ENCODE data around the gene TMED7. TPM values are rescaled to one million over a fixed set of nuclear protein-coding genes. Genes with fewer than 3 reads are reported as not detected.

Gene TMED7
- total and polyA plus RNA-seq, 2 of the 13 experiments (the other 11 are each of a cell fraction or from before 2014, with no cell fraction given), result 58.0 to 113 TPM

DNA sequence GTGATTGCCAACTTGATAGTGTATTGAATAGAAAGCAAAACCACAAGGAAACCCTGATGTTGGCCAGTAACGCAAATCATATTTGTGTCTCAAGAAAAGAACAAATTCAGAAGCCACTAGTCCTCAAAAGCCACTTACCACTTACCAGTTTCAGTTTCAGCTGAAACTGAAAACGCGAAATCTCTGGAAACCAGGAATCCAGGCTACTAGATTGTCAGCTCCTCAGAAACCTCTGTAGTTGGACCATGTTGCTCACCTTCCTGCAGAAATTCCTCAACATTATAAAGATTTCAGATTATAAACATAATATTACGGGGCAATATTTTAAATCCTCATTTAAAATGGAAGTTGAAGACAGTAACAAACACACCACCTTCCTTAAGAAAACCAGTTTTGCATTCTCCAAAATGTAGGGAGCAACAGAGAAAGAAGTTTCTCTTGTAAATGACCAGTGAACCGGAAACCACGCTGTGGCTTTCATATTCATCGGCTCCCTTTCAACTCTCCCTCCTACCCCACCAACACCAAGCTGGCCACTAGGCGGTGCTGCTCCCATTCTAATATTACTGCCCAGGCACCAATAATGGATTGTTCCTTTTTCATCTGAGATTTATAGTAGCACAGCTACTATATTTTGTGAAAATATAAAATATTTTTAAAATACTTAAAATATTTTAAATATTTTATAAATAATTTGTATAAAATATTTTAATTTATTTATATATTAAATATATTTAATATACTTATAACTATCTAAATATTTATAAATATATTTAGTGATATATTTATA, 8.7 kb upstream of the TMED7 start (continued):
- TF ChIP-seq ZNF878 (CRISPR knock-in tag; IDR thresholded peaks at IDR 0.05) (no peak), POLR2A (IDR thresholded peaks at IDR 0.05; ENCODE audit: insufficient read depth in 1 of 2, low read depth in 2 of 2, low read length in 2 of 2) (peak; percentile 23 to 41; a peak in 1 of 4 replicates), ZNF558 (CRISPR knock-in tag; IDR thresholded peaks at IDR 0.05; ENCODE audit: borderline replicate concordance) (no peak), PATZ1 (CRISPR knock-in tag; IDR thresholded peaks at IDR 0.05) (peak; percentile 19; the same call in 1 of the 2 replicates), NR1H2 (CRISPR knock-in tag; IDR thresholded peaks at IDR 0.05; ENCODE audit: borderline replicate concordance, low read depth) (no peak), ZNF841 (CRISPR knock-in tag; IDR thresholded peaks at IDR 0.05; ENCODE audit: borderline replicate concordance) (no peak), ZNF292 (CRISPR knock-in tag; IDR thresholded peaks at IDR 0.05; ENCODE audit: borderline replicate concordance, low read depth) (no peak), ETV5 (CRISPR knock-in tag; IDR thresholded peaks at IDR 0.05; ENCODE audit: borderline replicate concordance) (peak; percentile 81), MAFG (CRISPR knock-in tag; IDR thresholded peaks at IDR 0.05) (no peak), ZNF138 (CRISPR knock-in tag; IDR thresholded peaks at IDR 0.05; ENCODE audit: low read depth) (no peak), U2AF2 (IDR thresholded peaks at IDR 0.05; ENCODE audit: low read depth, low read length) (no peak), CENPBD1 (CRISPR knock-in tag; IDR thresholded peaks at IDR 0.05; ENCODE audit: borderline replicate concordance, low read depth) (no peak), NFIC (IDR thresholded peaks at IDR 0.05; ENCODE audit: low read length) (no peak), USF2 (IDR thresholded peaks at IDR 0.05; ENCODE audit: low read depth, low read length) (no peak), USF2 (CRISPR knock-in tag; IDR thresholded peaks at IDR 0.05; ENCODE audit: borderline replicate concordance) (no peak), HNRNPH1 (optimal IDR thresholded peaks at IDR 0.05; ENCODE audit: low read depth, low read length) (no peak), NFE2L2 (IDR thresholded peaks at IDR 0.05; ENCODE audit: low read length) (no peak)
- TF ChIP-seq, protein P1, sequence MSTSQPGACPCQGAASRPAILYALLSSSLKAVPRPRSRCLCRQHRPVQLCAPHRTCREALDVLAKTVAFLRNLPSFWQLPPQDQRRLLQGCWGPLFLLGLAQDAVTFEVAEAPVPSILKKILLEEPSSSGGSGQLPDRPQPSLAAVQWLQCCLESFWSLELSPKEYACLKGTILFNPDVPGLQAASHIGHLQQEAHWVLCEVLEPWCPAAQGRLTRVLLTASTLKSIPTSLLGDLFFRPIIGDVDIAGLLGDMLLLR (CRISPR knock-in tag; IDR thresholded peaks at IDR 0.05), result no peak
- TF ChIP-seq, protein P2, sequence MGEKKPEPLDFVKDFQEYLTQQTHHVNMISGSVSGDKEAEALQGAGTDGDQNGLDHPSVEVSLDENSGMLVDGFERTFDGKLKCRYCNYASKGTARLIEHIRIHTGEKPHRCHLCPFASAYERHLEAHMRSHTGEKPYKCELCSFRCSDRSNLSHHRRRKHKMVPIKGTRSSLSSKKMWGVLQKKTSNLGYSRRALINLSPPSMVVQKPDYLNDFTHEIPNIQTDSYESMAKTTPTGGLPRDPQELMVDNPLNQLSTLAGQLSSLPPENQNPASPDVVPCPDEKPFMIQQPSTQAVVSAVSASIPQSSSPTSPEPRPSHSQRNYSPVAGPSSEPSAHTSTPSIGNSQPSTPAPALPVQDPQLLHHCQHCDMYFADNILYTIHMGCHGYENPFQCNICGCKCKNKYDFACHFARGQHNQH (CRISPR knock-in tag; IDR thresholded peaks at IDR 0.05), result peak; percentile 34; the same call in 1 of the 2 replicates
- TF ChIP-seq, protein P3, sequence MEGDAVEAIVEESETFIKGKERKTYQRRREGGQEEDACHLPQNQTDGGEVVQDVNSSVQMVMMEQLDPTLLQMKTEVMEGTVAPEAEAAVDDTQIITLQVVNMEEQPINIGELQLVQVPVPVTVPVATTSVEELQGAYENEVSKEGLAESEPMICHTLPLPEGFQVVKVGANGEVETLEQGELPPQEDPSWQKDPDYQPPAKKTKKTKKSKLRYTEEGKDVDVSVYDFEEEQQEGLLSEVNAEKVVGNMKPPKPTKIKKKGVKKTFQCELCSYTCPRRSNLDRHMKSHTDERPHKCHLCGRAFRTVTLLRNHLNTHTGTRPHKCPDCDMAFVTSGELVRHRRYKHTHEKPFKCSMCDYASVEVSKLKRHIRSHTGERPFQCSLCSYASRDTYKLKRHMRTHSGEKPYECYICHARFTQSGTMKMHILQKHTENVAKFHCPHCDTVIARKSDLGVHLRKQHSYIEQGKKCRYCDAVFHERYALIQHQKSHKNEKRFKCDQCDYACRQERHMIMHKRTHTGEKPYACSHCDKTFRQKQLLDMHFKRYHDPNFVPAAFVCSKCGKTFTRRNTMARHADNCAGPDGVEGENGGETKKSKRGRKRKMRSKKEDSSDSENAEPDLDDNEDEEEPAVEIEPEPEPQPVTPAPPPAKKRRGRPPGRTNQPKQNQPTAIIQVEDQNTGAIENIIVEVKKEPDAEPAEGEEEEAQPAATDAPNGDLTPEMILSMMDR (CRISPR knock-in tag; IDR thresholded peaks at IDR 0.05), result peak; percentile 89
- TF ChIP-seq, protein P4, sequence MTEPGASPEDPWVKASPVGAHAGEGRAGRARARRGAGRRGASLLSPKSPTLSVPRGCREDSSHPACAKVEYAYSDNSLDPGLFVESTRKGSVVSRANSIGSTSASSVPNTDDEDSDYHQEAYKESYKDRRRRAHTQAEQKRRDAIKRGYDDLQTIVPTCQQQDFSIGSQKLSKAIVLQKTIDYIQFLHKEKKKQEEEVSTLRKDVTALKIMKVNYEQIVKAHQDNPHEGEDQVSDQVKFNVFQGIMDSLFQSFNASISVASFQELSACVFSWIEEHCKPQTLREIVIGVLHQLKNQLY (CRISPR knock-in tag; IDR thresholded peaks at IDR 0.05), result no peak

Measured in HepG2 (cell line).